B cell (primary cell): ENCODE results near the gene ITCH. TPM values are rescaled to one million over a fixed set of nuclear protein-coding genes. Genes with fewer than 3 reads are reported as not detected.

Source experiments
- ATAC-seq: fragments of 200-7000 bp; cut with Tn5 transposase; one replicate; pipeline ENCODE4 v1.10.0; 2021; ENCODE audit warnings: low read depth, mild to moderate bottlenecking, moderate number of reproducible peaks, moderate library complexity
- CTCF ChIA-PET: fragments of 350-600 bp; sonication (Branson Sonifier 250); formaldehyde crosslinking; loops from one replicate; lab custom pipeline; 2021; ENCODE audit warnings: antibody characterized with exemption, inconsistent platforms; lab: Charles Lee
- POLR2A ChIA-PET: fragments of 350-600 bp; sonication (Branson Sonifier 250); formaldehyde crosslinking; loops from one replicate; lab custom pipeline; 2021; ENCODE audit warnings: antibody characterized with exemption; lab: Charles Lee
- DNase-seq: peaks from one replicate; pipeline ENCODE4 v3.0.0; 2013
- H2AFZ ChIP-seq: 2 replicates; pipeline ENCODE4 v1.6.1; 2012; ENCODE audit warnings: mild to moderate bottlenecking, low read depth, low read length; ENCODE audit not compliant: insufficient read depth, poor library complexity, severe bottlenecking
- H3K27ac ChIP-seq, 2 donors: 1 replicate in 1 of 2; 2 replicates in 1 of 2; pipeline ENCODE4 v1.5.1; 2012 to 2013; ENCODE audit warnings: low read length in 2 of 2, mild to moderate bottlenecking in 2 of 2, moderate library complexity in 1 of 2
- H3K27me3 ChIP-seq, 4 experiments: fragments of 200-600 bp in 1 of 4; sonication (generic) in 1 of 4; replicated peaks in 1 of 4; 1 replicate in 2 of 4; 2 replicates in 2 of 4; pipeline versions ENCODE4 v1.6.1 to v1.7.0; 2013 to 2016; ENCODE audit warnings: low read length in 3 of 4, mild to moderate bottlenecking in 2 of 4, mixed read lengths in 1 of 4, moderate library complexity in 1 of 4; ENCODE audit not compliant: insufficient read depth in 4 of 4, control insufficient read depth in 3 of 4; ENCODE audit errors: control extremely low read depth in 1 of 4
- H3K36me3 ChIP-seq, 2 experiments: replicated peaks in 1 of 2; 1 replicate in 1 of 2; 2 replicates in 1 of 2; pipeline versions ENCODE4 v1.6.1 to v1.7.1; 2013; ENCODE audit warnings: low read length in 1 of 2; ENCODE audit not compliant: insufficient read depth in 2 of 2, control insufficient read depth in 1 of 2; ENCODE audit errors: control extremely low read depth in 1 of 2, extremely low read depth in 1 of 2
- H3K4me1 ChIP-seq, 2 donors: fragments of 200-600 bp in 1 of 2; sonication (generic) in 1 of 2; 1 replicate in 1 of 2; 2 replicates in 1 of 2; pipeline versions ENCODE4 v1.5.1 to v1.6.1; 2013 to 2017; ENCODE audit warnings: low read length in 2 of 2; ENCODE audit not compliant: control insufficient read depth in 2 of 2, insufficient read depth in 2 of 2
- H3K4me2 ChIP-seq: replicated peaks from 2 replicates; pipeline ENCODE3; 2012; ENCODE audit warnings: mild to moderate bottlenecking, low read depth, low read length; ENCODE audit not compliant: poor library complexity, severe bottlenecking
- H3K4me3 ChIP-seq, 5 experiments: fragments of 200-600 bp in 1 of 5; sonication (generic) in 1 of 5; 1 replicate in 3 of 5; 2 replicates in 2 of 5; pipeline versions ENCODE4 v1.5.1 to v1.7.0; 2011 to 2016; ENCODE audit warnings: low read length in 4 of 5, mild to moderate bottlenecking in 4 of 5, low read depth in 2 of 5, control low read depth in 1 of 5, moderate library complexity in 1 of 5; ENCODE audit not compliant: insufficient read depth in 1 of 5; ENCODE audit errors: control extremely low read depth in 1 of 5, extremely low read depth in 1 of 5
- H3K79me2 ChIP-seq: fragments of 200-600 bp; sonication (generic); one replicate; pipeline ENCODE4 v1.6.0; 2016; ENCODE audit warnings: low read length; ENCODE audit not compliant: control insufficient read depth, insufficient read depth
- H3K9ac ChIP-seq: fragments of 200-600 bp; sonication (generic); 2 replicates; pipeline ENCODE4 v1.6.1; 2017; ENCODE audit warnings: mild to moderate bottlenecking, low read length, moderate library complexity
- H3K9me3 ChIP-seq, 3 donors: one replicate each; pipeline versions ENCODE4 v1.6.1 to v1.7.1; 2013; ENCODE audit warnings: low read length in 2 of 3; ENCODE audit not compliant: control insufficient read depth in 2 of 3, insufficient read depth in 1 of 3; ENCODE audit errors: control extremely low read depth in 1 of 3
- H4K20me1 ChIP-seq: 2 replicates; pipeline ENCODE4 v1.6.0; 2012; ENCODE audit warnings: mild to moderate bottlenecking, low read length; ENCODE audit not compliant: insufficient read depth, control insufficient read depth, poor library complexity, severe bottlenecking
- H3K27ac Mint-ChIP-seq: one replicate; pipeline ENCODE4 v1.8.0; 2021; ENCODE audit warnings: mixed read lengths
- H3K27me3 Mint-ChIP-seq: one replicate; pipeline ENCODE4 v1.8.0; 2021; ENCODE audit warnings: mixed read lengths
- H3K4me1 Mint-ChIP-seq: one replicate; pipeline ENCODE4 v1.8.0; 2021; ENCODE audit warnings: mixed read lengths
- H3K4me3 Mint-ChIP-seq: one replicate; pipeline ENCODE4 v1.8.0; 2021; ENCODE audit warnings: mixed read lengths
- H3K9me3 Mint-ChIP-seq: one replicate; pipeline ENCODE4 v1.8.0; 2022; ENCODE audit warnings: mixed read lengths; ENCODE audit not compliant: insufficient read depth
- EZH2 ChIP-seq: IDR thresholded peaks from 2 replicates; pipeline ENCODE4 v1.6.1; 2012; ENCODE audit warnings: borderline replicate concordance, low read depth, mild to moderate bottlenecking, moderate library complexity, low read length; ENCODE audit not compliant: insufficient read depth, poor library complexity, severe bottlenecking
- WGBS: methylation state at CpG from one replicate; pipeline ENCODE4 v1.1.5; 2013; ENCODE audit warnings: missing lambda C conversion rate; ENCODE audit not compliant: insufficient coverage; 5-methylcytosine and 5-hydroxymethylcytosine counted together
- intact Hi-C: fragments of 100-400 bp; cut with micrococcal nuclease; formaldehyde crosslinking; loops from one replicate; pipeline ENCODE4 v1.10.0; 2022
- polyA plus RNA-seq: library from polyadenylated mRNA; depleted of rRNA; stranded (reverse); fragments of >200 nt; gene quantifications from 2 replicates; pipeline ENCODE4 v1.2.3, GENCODE V29; 2012
- total RNA-seq, 2 donors: library from RNA; stranded (reverse); fragments of 120-200 nt in 1 of 2; gene quantifications; 1 replicate in 1 of 2; 2 replicates in 1 of 2; pipeline versions ENCODE4 v1.2.3 to v1.2.4, GENCODE V29; 2013 to 2022
- TF ChIP-seq, protein P1 (sequence below): fragments of 200-600 bp; IDR thresholded peaks from one replicate; pipeline ENCODE4 v1.8.0; 2022; ENCODE audit warnings: antibody characterized with exemption, mild to moderate bottlenecking

The ITCH gene
- total and polyA plus RNA-seq, 2 donors (not counting 1 experiment from before 2014, with no cell fraction given): 10.0 to 110 TPM

GRCh38 chr20:34553366-34553867 lies 190.3 kb downstream of the ITCH start:
- intact Hi-C loops: no loop called here
- Histone ChIP-seq H3K9ac (no peak overlapping the region), H3K4me2 (no peak overlapping the region)

DNA sequence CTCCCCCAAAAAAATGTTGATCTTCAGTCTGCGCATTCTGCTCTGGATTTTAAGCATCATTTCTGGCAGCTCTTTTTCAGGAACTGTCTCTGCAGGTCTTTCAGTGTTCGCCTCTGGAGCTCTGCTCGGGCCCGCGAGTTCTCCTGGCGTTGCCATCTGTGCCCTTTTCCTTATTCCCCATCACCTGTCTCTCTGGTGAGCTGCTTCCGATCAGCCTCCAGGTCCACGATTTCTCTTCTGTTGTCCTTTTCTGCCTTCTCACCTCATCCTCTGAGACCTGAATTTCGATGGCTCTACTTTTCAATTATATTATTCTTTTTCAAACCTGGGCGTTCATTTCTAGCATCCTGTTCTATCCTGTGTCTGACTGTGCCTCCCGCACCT lies 194.9 kb downstream of the ITCH start:
- H3K36me3 ChIP-seq: no peaks in the 10 kb centered on the region
- H2AFZ ChIP-seq: peak overlapping the region; percentile 82
- H4K20me1 ChIP-seq: no peaks in the 10 kb centered on the region
- peak overlapping the region; percentile 72 to 86 for H3K27ac ChIP-seq
- ATAC-seq (no peak), DNase-seq (no peak)
- peak overlapping the region; percentile 87 for H3K9ac ChIP-seq
- no peak for TF ChIP-seq EZH2
- TF ChIP-seq, protein P1, sequence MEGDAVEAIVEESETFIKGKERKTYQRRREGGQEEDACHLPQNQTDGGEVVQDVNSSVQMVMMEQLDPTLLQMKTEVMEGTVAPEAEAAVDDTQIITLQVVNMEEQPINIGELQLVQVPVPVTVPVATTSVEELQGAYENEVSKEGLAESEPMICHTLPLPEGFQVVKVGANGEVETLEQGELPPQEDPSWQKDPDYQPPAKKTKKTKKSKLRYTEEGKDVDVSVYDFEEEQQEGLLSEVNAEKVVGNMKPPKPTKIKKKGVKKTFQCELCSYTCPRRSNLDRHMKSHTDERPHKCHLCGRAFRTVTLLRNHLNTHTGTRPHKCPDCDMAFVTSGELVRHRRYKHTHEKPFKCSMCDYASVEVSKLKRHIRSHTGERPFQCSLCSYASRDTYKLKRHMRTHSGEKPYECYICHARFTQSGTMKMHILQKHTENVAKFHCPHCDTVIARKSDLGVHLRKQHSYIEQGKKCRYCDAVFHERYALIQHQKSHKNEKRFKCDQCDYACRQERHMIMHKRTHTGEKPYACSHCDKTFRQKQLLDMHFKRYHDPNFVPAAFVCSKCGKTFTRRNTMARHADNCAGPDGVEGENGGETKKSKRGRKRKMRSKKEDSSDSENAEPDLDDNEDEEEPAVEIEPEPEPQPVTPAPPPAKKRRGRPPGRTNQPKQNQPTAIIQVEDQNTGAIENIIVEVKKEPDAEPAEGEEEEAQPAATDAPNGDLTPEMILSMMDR: no peak
- peaks cover 8 to 14% of the 10 kb centered on the region in 2 donors for H3K4me1 ChIP-seq
- peak overlapping the region; percentile 88 for H3K4me2 ChIP-seq
- Mint-ChIP-seq H3K4me3 (peak overlapping the region; percentile 78), H3K27ac (peak overlapping the region; percentile 91), H3K4me1 (peaks cover 13% of the 10 kb centered on the region), H3K27me3 (no peaks in the 10 kb centered on the region), H3K9me3 (no peaks in the 10 kb centered on the region)
- H3K79me2 ChIP-seq: no peaks in the 10 kb centered on the region
- H3K9me3 ChIP-seq: no peaks in the 10 kb centered on the region
- H3K4me3 ChIP-seq: peak overlapping the region; percentile 50 to 94 (median 77)
- H3K27me3 ChIP-seq: no peaks in the 10 kb centered on the region
- POLR2A ChIA-PET: interaction anchor here (0.6 kb wide), 1 partner anchor 31 kb away, joined by 3 read pairs; no protein-coding TSS in a partner anchor
- intact Hi-C loops: loop anchor here (1.0 to 2.0 kb wide), 5 partner anchors 42 to 315 kb away; partner anchors contain the start of genes DYNLRB1, GGT7, PIGU and TP53INP2
- 25% methylated on average over 11 of the region's 11 CpGs for WGBS
- CTCF ChIA-PET: interaction anchor here (1.0 to 1.8 kb wide), 3 partner anchors 42 to 245 kb away, joined by 4 to 5 read pairs (median 5); partner anchors contain the start of gene DYNLRB1

More at GRCh38 chr20:34553366-34553867, 190.3 kb downstream of the ITCH start:
- Histone ChIP-seq H2AFZ (no peak overlapping the region), H3K79me2 (no peaks in the 10 kb centered on the region), H3K9me3 (no peaks in the 10 kb centered on the region), H3K4me3 (no peak overlapping the region), H3K4me1 (peaks cover 8 to 11% of the 10 kb centered on the region in 2 donors), H3K36me3 (no peaks in the 10 kb centered on the region), H3K27ac (no peak overlapping the region), H4K20me1 (no peaks in the 10 kb centered on the region), H3K27me3 (no peaks in the 10 kb centered on the region)
- CTCF ChIA-PET: no interaction called here
- no peak for TF ChIP-seq EZH2
- TF ChIP-seq, protein P1: no peak
- no peaks in the 10 kb centered on the region for H3K27me3 Mint-ChIP-seq
- no peak for DNase-seq
- WGBS: 89% methylated on average over 3 of the region's 4 CpGs
- no peak overlapping the region for H3K27ac Mint-ChIP-seq
- H3K4me1 Mint-ChIP-seq: peaks cover 11% of the 10 kb centered on the region
- H3K4me3 Mint-ChIP-seq: no peak overlapping the region
- no peak for ATAC-seq
- POLR2A ChIA-PET: no interaction called here
- no peaks in the 10 kb centered on the region for H3K9me3 Mint-ChIP-seq
